GM18499 (cell line): ENCODE measurements around the gene AFDN.

Experiments
- ATAC-seq: cut with Tn5 transposase; IDR thresholded peaks from one replicate; pipeline ENCODE4 v1.9.1; 2021; ENCODE audit warnings: moderate number of reproducible peaks; ENCODE audit not compliant: insufficient read depth, unreplicated experiment

AFDN gene

GRCh38 chr6:167794161-167795157 is 32.3 kb upstream of the AFDN start:
- no peak for ATAC-seq

- ATAC-seq = no peak
Observed at GRCh38 chr6:167795321-167795811, 31.3 kb upstream of the AFDN start.

- no peak for ATAC-seq
Observed at GRCh38 chr6:167795874-167796191, 30.9 kb upstream of the AFDN start.

- no peak for ATAC-seq
Observed at GRCh38 chr6:167796192-167796981, 30.3 kb upstream of the AFDN start.

- no peak for ATAC-seq
Observed at GRCh38 chr6:167797011-167797471, 29.7 kb upstream of the AFDN start.

- no peak for ATAC-seq
Observed at GRCh38 chr6:167797476-167798265, 29.0 kb upstream of the AFDN start.

- no peak for ATAC-seq
Observed at GRCh38 chr6:167798453-167798852, 28.3 kb upstream of the AFDN start.

GRCh38 chr6:167799033-167799821 is 27.5 kb upstream of the AFDN start:
- ATAC-seq = no peak

- ATAC-seq = no peak
Observed at GRCh38 chr6:167800549-167800948, 26.2 kb upstream of the AFDN start.

GRCh38 chr6:167801263-167801662 is 25.4 kb upstream of the AFDN start:
- ATAC-seq = no peak

GRCh38 chr6:167802339-167802738 is 24.4 kb upstream of the AFDN start:
- no peak for ATAC-seq

GRCh38 chr6:167803816-167804215 is 22.9 kb upstream of the AFDN start:
- no peak for ATAC-seq

GRCh38 chr6:167804281-167805013 is 22.3 kb upstream of the AFDN start:
- no peak for ATAC-seq

- ATAC-seq = no peak
Observed at GRCh38 chr6:167805349-167806060, 21.2 kb upstream of the AFDN start.

- no peak for ATAC-seq
Observed at GRCh38 chr6:167806061-167806700, 20.5 kb upstream of the AFDN start.

- no peak for ATAC-seq
Observed at GRCh38 chr6:167807200-167807599, 19.5 kb upstream of the AFDN start.

- no peak for ATAC-seq
Observed at GRCh38 chr6:167807756-167808155, 19.0 kb upstream of the AFDN start.

- ATAC-seq = no peak
Observed at GRCh38 chr6:167811040-167811439, 15.7 kb upstream of the AFDN start.
